ENCODE data around the gene EMX1.

EMX1 gene

DNA sequence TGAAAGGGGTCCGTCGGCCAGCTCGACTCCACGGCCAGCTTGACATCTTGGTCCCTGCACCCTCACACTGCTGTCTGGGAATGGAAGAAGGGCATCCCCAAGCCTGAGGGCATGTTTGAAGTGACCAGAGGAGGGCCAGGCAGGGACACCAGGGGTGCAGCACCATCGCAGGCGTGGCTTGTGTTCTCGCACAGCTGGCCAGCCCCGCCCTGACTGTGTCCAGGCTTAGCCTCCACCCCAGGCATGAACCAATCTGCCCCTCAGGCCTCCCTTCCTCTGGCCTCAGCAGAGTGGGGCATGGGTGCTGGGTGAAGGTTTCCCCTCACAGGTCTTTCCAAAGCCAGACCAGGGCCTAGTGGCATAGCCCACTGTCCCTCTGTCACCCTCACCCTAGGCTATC is 25.0 kb downstream of the EMX1 start:
- H3K4me3 Mint-ChIP-seq = no peak overlapping the region
- no peaks in the 10 kb centered on the region for H3K9me3 Mint-ChIP-seq
- no peaks in the 10 kb centered on the region for H3K36me3 Mint-ChIP-seq (ENCODE audit: low read depth)
- no peak overlapping the region for H3K27ac Mint-ChIP-seq
- H3K27me3 Mint-ChIP-seq = no peaks in the 10 kb centered on the region
- no peaks in the 10 kb centered on the region for H3K4me1 Mint-ChIP-seq (ENCODE audit: low read depth)

DNA sequence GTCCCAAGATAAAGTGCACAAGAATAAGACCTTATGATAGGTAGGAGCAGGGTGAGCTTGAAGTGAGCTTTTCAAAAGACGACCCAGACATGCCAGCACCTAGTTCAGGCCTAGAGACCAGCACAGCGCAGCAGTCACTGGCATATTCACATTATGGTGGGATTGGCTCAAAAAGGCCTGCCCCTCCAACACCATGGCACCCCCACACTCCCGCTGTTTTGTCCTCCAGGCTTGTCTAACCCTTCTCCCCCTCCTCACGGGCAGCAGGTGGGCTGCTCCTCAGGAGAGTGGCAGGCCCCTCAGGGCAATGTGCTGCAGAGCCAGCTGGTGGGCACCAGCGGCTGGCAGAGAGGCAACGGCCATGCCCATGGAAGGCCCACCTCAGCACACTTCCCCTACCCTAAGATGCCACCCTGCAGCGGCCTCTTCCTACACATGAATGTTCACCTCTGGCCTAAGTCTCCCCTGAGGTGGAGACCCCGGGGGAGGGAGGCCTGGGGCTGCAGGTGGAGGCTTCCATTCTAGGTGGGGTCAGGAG is 25.6 kb downstream of the EMX1 start:
- Mint-ChIP-seq H3K27me3 (no peaks in the 10 kb centered on the region), H3K9me3 (no peaks in the 10 kb centered on the region), H3K27ac (no peak overlapping the region), H3K36me3 (ENCODE audit: low read depth) (no peaks in the 10 kb centered on the region), H3K4me3 (no peak overlapping the region), H3K4me1 (ENCODE audit: low read depth) (no peaks in the 10 kb centered on the region)

DNA sequence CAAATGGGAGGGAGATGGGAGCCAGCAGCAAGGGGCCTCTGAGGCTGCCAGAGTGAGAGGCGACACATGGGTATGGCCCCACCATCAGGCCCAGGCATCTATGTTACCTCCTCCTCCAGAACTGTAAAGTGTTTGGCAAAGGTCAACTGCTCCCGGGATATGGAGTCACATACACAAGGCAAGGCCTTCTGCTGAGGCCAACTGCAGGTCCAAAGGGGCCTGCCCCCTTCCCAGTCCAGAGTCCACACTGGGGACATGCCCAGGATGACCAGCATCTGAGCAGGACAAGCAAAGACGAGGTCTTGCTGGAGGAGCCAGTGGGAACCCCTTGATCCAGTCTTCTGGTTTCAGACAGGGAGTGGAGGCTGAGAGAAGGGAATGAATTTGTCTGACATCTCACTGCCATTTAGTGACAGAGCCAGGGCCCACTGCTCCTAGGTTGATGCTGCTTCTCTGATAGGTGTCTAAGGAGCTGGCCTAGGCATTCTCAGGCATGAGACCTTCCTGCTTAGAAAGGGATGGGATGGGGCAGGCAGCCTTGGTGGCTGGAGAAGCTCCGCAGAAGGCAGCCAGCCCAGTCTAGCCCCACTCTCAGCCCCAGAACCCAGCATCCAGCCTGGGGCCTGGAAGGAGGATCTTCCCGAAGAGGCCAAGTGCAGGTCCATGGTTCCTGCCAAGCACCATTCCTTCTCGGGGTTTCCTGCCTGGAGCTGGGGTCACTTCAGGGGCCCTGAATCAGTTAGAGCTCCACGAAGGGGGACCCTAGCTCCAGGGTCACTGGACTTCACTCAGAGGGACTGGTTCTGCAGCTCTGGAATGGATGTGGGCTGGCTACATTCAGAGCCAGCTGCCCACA is 26.4 kb downstream of the EMX1 start:
- Mint-ChIP-seq H3K27me3 (no peaks in the 10 kb centered on the region), H3K36me3 (ENCODE audit: low read depth) (no peaks in the 10 kb centered on the region), H3K27ac (no peak overlapping the region), H3K4me1 (ENCODE audit: low read depth) (no peaks in the 10 kb centered on the region), H3K4me3 (no peak overlapping the region), H3K9me3 (no peaks in the 10 kb centered on the region)

DNA sequence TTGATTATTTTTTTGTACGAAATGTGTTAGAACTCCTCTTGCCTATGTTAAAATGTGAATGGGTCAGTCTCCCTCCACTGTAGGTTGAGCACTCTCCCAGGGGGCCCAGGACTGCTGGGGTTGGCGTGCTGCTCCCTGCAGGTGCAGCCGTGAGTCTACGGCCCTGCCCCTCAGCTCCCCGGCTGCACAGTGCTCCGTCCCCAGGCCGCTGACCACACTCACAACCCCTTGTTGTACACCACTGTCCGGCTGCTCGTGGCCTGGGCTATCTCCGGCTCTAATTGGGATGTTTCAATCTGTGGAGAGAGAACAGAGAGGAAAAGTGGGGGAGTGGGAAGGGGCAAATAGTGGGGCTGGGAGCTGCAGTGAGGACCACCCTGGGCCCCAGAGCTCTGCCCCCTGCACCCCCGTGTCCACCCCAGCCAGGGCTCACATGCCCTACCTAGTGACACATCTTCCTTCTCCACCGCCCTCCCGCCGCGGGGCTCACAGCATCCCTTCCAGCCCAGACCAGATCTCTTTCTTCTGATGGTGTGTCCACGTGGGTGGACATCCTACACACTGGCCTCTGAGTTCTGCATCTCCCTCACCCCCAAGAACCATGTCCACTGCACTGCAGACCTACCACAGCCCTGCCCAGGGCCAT is 27.6 kb downstream of the EMX1 start:
- no peak overlapping the region for H3K4me3 Mint-ChIP-seq
- no peaks in the 10 kb centered on the region for H3K4me1 Mint-ChIP-seq (ENCODE audit: low read depth)
- H3K27me3 Mint-ChIP-seq = no peaks in the 10 kb centered on the region
- no peak overlapping the region for H3K27ac Mint-ChIP-seq
- H3K36me3 Mint-ChIP-seq (ENCODE audit: low read depth) = no peaks in the 10 kb centered on the region
- H3K9me3 Mint-ChIP-seq = no peaks in the 10 kb centered on the region

DNA sequence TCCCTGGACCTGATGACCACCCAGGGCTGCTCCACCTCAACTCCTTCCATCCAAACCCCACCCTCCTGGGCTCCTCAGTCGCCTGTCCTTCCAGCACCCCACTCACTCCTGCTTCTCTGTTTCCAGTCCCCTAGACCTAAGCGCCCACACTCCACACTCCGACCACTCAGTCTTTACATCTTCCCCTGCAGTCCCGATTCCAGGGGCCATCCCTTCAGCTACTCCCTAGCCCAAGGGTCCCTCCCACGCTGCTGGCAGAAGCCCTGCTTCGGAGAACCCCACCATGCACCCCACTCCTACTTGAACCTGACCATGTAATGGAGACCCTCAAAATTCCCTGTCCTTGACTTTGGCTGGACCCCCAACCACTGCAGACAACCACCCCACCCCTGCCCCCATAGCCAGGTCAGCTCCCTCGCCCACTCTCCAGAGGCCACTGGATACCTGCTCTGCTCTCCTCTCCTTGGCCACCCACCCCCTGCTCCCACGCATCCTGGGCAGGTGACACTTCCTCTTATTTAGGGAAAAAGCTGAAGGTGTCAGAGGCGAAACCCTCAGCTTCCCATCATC is 28.2 kb downstream of the EMX1 start:
- no peaks in the 10 kb centered on the region for H3K27me3 Mint-ChIP-seq
- H3K4me3 Mint-ChIP-seq = no peak overlapping the region
- H3K36me3 Mint-ChIP-seq (ENCODE audit: low read depth) = no peaks in the 10 kb centered on the region
- no peak overlapping the region for H3K27ac Mint-ChIP-seq
- H3K9me3 Mint-ChIP-seq = no peaks in the 10 kb centered on the region
- no peaks in the 10 kb centered on the region for H3K4me1 Mint-ChIP-seq (ENCODE audit: low read depth)

DNA sequence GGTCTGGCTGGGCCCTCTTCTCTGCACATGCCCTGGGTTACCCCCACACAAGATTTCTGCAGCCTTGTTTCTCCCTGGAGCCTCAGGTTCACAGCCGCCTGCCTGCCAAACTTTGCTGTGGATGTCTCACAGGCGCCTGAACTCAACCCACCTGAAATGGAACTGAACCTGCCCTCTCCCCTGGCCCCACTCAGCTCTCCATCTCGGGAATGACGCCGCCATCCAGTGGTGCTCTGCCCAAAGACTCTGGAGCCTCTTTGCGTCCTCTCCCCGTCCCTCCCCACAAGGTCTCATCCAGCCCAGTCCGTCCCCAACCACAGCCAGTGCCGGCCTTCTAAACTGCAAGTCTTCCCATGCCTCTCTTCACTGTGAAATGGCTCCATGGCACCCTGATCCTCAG is 29.1 kb downstream of the EMX1 start:
- no peaks in the 10 kb centered on the region for H3K36me3 Mint-ChIP-seq (ENCODE audit: low read depth)
- H3K27me3 Mint-ChIP-seq = no peaks in the 10 kb centered on the region
- no peaks in the 10 kb centered on the region for H3K4me1 Mint-ChIP-seq (ENCODE audit: low read depth)
- no peak overlapping the region for H3K27ac Mint-ChIP-seq
- no peaks in the 10 kb centered on the region for H3K9me3 Mint-ChIP-seq
- H3K4me3 Mint-ChIP-seq = no peak overlapping the region

DNA sequence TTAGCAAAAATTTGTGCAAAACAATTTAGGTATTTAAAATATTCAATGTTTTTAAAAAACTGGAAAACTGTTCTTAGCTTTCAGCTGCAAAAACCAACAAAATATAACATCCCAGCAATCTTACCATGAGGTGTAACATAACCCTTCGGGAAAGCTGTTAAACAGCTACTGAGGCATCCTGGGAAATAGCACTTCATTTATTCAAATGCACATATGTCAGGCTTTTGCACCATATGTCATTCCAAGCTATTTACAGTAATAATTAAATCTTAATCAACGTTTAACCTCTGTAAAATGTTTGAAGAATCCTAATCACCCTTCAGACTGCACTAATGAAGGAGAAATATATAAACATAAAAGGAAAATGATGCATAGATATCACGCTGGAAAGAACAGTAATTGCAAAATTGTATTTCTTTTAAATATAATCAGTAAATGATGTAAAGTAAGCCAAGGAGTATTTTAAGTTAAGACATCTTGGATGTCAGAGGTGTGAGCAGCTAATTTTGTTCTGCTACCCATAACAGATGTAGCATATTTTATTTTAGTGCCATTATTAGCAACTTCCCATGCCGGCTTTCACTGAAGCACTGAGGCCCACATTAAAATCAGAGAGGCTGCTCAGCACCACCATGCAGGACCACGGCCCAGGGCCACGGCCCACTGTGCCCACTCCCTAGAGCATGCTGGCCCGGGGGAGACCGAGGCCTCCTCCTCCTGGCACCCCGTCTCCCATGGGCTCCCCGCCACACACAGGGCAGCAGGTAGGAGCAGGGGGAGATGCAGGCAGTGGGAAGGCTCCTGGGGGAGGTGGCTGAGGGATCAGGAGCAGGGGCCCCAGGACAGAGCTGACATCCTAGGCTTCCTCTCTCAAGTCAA is 30.9 kb downstream of the EMX1 start:
- H3K9me3 Mint-ChIP-seq = no peaks in the 10 kb centered on the region
- peaks cover 3% of the 10 kb centered on the region for H3K4me1 Mint-ChIP-seq (ENCODE audit: low read depth)
- H3K27me3 Mint-ChIP-seq = no peaks in the 10 kb centered on the region
- H3K27ac Mint-ChIP-seq = no peak overlapping the region
- no peaks in the 10 kb centered on the region for H3K36me3 Mint-ChIP-seq (ENCODE audit: low read depth)
- no peak overlapping the region for H3K4me3 Mint-ChIP-seq

DNA sequence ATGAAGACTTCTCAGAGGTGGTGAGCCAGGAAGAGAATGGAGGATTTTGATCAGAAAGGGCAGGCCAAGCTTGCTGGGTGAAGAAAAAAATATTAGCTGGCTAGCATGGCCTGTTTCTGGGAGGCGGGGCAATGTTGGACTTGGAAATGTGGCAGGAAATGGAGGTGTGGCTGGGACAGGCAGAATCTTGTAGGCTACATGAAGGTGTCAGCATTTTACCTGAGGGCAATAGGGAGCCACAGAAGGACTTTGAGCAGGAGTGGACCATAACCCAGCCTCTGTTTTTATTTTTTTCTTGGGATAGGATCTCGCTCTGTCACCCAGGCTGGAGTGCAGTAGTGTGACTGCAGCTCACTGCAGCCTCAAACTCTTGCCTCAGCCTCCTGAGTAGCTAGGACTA is 31.7 kb downstream of the EMX1 start:
- Mint-ChIP-seq H3K4me3 (no peak overlapping the region), H3K9me3 (no peaks in the 10 kb centered on the region), H3K27ac (no peak overlapping the region), H3K27me3 (no peaks in the 10 kb centered on the region), H3K36me3 (ENCODE audit: low read depth) (no peaks in the 10 kb centered on the region), H3K4me1 (ENCODE audit: low read depth) (peaks cover 7% of the 10 kb centered on the region)

DNA sequence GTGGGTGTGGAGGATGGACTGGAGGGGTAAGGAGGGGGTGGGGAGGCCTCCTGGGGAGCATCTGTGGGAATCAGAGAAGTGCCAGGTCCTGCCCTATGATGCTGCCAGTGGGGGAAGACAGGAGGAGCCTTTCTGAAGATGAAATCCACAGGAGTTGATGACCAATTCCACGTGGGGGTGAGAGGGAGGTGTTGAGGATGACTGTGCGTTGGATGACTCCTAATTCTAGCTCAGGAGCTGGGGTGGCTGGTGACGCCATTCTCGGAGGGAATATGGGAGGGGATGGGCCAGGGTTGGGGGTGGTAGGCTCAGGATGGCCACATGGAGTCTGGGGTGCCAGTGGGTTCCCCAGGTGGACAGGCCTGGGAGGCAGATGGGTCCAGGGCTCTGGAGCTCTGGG is 32.3 kb downstream of the EMX1 start:
- Mint-ChIP-seq H3K9me3 (no peaks in the 10 kb centered on the region), H3K27me3 (no peaks in the 10 kb centered on the region), H3K4me1 (ENCODE audit: low read depth) (peaks cover 12% of the 10 kb centered on the region), H3K27ac (no peak overlapping the region), H3K4me3 (no peak overlapping the region), H3K36me3 (ENCODE audit: low read depth) (no peaks in the 10 kb centered on the region)

DNA sequence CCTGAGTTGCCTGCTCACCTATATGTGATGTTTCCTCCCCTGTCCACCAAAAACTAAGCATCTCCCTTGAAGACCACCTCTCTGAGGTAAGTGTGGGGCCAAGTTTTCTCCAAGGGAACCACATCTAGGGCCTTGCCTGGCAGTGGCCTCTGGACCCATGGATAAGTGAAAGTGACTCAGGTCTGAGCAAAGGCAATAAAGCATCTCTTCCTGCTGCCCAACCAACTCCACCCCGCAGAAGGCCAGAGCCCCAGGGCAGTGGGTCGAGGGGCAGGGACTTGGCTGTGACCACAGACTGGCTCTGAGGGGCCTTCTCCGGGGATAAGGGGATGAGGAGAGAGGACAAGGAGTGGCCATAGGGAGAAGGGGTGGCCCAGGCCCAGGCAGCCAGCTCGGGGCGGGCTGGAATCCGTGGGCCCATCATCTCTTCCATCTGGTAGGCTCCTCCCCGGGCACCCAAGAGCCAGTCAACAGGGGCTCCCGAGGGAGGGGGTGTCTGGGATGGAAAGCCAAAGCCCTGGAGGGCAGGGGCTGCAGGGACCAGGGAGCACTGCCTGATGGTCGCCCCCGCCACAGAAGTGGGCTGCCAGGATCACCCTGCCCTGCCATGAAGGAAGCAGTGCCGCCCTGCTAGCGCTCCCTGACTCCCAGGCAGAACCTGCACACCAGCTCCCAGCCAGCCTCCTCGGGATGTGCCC is 33.4 kb downstream of the EMX1 start:
- H3K4me3 Mint-ChIP-seq = no peak overlapping the region
- no peaks in the 10 kb centered on the region for H3K27me3 Mint-ChIP-seq
- H3K9me3 Mint-ChIP-seq = no peaks in the 10 kb centered on the region
- H3K27ac Mint-ChIP-seq = no peak overlapping the region
- H3K36me3 Mint-ChIP-seq (ENCODE audit: low read depth) = no peaks in the 10 kb centered on the region
- H3K4me1 Mint-ChIP-seq (ENCODE audit: low read depth) = peaks cover 19% of the 10 kb centered on the region

DNA sequence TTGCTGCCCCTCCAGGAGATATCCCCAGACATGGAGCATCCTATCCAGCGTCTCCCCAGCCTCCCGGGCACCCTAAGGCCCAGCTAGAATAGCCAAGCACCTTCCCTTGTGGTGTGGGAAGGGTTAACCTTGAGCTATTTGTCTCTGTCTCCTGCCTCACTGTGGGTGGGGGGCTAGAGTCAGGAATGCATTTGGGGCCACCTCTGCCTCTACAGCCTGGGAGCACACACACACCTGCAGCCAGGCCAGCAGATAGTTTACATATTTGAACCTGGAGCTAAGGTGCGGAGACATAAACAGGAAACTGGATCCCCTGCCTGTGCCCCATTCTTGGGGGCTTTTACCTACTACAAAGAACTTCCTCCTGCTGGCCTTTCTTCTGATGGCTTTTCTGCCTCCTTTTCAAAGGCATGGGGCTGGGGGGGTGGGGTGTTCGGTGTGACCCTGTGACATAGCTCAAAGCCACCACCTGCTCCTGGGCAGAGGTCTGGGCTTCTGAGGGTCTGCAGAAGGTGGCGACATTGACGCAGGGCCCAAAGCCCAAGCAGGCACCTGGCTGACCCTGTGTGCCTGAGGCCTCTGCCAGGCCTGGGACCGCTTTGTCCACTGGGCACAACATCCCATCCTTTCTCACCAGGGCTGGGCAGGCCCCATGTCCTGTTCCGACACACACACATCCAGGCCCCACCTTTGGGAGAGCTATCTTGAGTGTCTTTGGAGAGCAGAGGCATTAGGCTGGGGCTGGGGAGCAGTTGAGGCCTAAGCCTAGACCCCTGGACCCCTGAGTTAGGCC is 34.2 kb downstream of the EMX1 start:
- Mint-ChIP-seq H3K9me3 (no peaks in the 10 kb centered on the region), H3K27ac (no peak overlapping the region), H3K4me3 (no peak overlapping the region), H3K4me1 (ENCODE audit: low read depth) (peaks cover 19% of the 10 kb centered on the region), H3K36me3 (ENCODE audit: low read depth) (no peaks in the 10 kb centered on the region), H3K27me3 (no peaks in the 10 kb centered on the region)

DNA sequence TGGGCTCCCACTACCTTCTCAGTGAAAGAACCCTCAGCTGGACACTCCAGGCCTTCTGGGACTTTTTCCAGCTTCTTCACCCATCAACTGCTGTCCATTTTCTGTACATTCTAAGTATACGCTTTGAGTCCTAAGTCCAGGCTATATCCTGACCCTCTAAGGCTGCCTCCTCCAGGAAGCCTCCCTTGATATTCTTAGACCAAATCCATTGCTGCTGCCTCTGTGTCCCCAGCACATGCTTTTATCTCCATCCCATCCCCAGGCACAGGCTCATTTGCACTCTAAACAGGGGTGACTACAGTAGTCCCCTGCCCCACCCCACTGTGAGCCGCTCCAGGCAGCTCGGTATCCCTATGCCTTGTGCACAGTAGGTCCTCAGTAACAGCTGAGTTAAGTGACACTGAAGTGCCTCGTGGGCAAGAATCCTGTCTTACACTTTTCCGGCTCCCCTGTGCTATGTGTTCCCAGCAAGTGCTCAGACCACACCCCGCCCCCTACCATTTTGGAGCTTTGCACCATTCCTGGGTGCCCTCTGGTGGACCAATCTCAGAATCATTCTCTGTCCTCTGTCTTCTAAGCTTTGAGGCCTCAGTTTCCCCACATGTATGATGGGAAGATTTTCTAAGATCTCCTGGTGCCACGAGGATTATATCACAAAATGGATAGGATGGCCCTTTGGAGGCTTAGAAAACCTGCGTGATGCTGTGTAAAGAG is 34.9 kb downstream of the EMX1 start:
- Mint-ChIP-seq H3K36me3 (ENCODE audit: low read depth) (no peaks in the 10 kb centered on the region), H3K9me3 (no peaks in the 10 kb centered on the region), H3K4me3 (no peak overlapping the region), H3K4me1 (ENCODE audit: low read depth) (peaks cover 19% of the 10 kb centered on the region), H3K27ac (no peak overlapping the region), H3K27me3 (no peaks in the 10 kb centered on the region)

DNA sequence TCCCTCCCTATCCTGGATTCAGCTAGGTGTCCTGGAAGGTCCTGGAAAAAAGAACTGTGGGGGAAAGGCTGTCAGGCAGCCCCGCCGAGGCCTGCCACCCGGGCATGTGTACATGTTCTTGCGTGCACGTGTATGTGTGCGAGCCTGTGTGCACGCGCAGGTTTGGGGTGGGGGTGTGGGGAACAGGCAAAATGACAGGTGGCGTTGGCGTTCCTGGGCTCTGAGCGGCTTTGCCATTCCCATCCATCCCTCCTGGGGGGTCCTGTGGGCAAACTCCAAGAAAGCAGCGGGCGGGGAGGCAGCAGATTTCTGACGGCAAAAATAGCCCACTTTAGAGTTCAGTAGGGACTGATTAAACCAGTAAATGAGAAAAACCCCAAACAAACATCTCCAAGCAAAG is 35.6 kb downstream of the EMX1 start:
- H3K36me3 Mint-ChIP-seq (ENCODE audit: low read depth) = no peaks in the 10 kb centered on the region
- no peak overlapping the region for H3K27ac Mint-ChIP-seq
- H3K9me3 Mint-ChIP-seq = no peaks in the 10 kb centered on the region
- H3K4me1 Mint-ChIP-seq (ENCODE audit: low read depth) = peaks cover 19% of the 10 kb centered on the region
- no peak overlapping the region for H3K4me3 Mint-ChIP-seq
- H3K27me3 Mint-ChIP-seq = no peaks in the 10 kb centered on the region

All from stimulated activated naive CD8-positive, alpha-beta T cell treated with anti-CD3 and anti-CD28 coated beads, Interleukin-15, Interleukin-2, amounts not matched to agents 100 ng/mL and 50 ng/mL, for 24 hours (primary cell).